CD4-positive, alpha-beta T cell treated with Interleukin-6 at 100 ng/mL for 8 hours (primary cell): ENCODE measurements around the gene DAAM1.

Source experiments
- DNase-seq: peaks from one replicate; pipeline ENCODE4 v3.0.0-alpha.2; 2020; ENCODE audit warnings: mixed read lengths, low spot score

The DAAM1 gene

GRCh38 chr14:59254911-59255545 is 66.6 kb downstream of the DAAM1 start:
- no peak for DNase-seq

DNA sequence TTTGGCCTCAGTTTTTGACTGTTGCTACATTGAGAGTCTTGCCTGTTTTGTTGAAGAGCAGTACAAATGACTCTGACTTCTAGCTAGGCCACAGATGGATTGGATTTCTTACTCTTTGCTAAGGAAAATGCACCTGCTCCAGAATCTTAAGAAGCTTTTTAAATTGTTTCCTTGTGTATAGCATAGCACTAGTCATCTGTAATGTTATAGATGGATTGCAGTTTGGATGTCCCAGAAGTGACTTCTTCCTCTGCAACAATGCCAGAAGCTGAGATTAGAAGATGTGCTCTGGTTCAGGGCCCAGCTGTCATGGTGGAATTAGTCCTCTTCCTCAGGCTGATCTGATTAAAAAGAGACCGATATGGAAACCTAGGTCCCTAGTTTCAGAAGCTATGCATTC is 67.9 kb downstream of the DAAM1 start:
- DNase-seq = no peak

GRCh38 chr14:59261334-59261733 is 72.9 kb downstream of the DAAM1 start:
- DNase-seq = no peak

DNA sequence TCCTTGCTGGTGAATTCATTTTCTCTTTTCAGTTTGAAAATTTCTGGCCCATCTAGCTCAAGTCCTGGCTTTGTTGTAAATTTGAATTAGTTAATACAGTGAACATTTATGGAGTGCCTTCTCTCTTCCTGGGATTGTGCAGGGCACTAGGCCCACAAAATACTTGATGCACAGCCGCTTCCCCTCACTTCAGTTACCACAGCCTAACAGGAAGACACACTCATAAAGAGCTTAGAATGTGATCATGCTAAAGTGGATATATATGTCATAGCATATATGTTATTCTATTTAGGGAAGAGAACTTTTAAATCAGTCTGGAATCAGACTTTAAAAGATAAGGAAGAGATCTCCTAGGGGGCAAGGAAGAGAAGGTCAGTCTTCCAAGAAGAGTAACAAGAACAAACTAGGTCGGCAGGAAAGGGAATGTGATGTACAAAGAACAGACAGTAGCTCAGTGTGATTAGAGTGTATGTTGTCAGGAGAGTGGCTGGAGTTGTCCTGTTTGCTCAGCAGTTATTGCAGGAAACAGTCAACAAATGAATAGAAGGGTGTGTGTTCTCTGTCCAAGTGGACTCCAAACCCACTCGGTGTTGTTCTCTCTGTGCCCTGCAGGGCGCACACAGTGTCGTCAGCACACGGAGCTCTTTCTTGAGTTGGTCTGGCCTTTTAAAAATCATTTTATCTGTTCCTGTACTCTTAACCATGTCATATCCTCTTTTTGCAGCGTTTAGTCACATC is 74.4 kb downstream of the DAAM1 start:
- no peak for DNase-seq

DNA sequence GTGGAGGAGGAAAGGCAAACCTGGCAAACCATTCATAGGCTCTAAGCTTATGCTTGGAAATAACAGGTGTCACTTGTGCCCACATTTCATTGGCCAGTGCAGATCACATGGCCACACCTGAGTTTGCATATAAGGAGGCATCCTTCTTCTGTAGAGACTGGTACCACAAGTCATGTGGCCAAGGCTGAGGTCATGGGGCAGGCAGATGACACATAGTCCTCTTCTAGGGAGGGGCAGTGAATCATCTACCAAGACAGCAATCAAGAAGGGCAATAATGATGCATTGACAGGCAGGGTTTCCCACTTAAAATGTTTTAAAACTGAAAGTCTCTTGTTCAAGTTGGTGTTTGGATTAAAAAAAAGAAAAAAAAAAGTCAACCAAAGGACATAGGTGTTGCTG is 77.3 kb downstream of the DAAM1 start:
- no peak for DNase-seq

- DNase-seq = no peak
These were observed 78.6 kb downstream of the DAAM1 start for GRCh38 chr14:59267046-59267445.

DNA sequence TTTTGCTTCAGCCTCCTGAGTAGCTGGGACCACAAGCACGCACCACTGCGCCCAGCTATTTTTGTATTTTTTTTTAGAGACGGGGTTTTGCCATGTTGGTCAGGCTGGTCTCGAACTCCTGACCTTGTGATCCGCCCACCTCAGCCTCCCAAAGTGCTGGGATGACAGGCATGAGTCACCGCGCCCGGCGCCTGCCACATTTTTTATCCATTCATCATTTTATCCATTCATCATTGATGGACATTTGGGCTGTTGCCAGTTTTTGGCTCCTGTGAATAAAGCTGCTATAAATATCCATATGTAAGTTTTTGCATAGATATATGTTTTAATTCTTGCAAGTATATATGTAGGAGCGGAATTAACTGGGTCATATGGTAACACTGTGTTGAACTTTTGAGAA is 79.5 kb downstream of the DAAM1 start:
- DNase-seq = no peak

DNA sequence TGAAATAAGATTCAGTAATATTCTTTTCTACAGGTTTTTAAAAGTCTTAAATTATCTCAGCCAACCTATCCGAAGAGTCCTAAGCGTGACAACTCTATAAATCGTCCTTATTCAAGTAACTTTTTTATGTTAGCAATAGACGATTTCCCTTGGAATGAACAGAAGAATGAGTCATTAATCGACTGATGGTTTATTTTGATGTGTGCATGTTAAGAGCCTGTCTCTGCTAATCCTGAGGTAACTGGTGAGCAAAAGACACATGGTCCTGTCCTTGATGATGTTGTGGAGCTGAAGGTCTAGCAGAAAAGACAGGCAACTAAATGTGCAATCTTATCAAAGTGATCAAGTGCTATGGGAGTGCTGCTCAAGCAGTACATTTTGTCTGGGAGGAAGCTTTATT is 80.4 kb downstream of the DAAM1 start:
- DNase-seq = no peak

GRCh38 chr14:59269466-59269865 is 81.0 kb downstream of the DAAM1 start:
- no peak for DNase-seq

DNA sequence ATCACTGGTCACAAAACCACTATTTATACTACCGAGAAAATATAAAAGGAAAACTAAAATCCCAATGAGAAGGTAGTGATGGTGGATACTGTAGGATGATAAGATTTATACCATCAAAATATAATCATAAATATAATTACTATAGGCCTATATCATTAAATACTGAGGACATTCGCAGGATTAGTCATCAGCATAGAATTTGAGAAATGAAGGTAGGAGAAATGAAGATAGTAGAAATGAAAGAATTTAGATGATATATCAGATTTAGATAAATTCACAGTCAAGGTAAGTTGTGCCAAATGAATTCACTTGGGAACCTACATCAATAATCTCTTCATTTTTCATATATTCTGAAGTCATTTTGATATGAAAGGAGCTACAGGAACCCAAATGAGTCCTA is 82.8 kb downstream of the DAAM1 start:
- DNase-seq = no peak

DNA sequence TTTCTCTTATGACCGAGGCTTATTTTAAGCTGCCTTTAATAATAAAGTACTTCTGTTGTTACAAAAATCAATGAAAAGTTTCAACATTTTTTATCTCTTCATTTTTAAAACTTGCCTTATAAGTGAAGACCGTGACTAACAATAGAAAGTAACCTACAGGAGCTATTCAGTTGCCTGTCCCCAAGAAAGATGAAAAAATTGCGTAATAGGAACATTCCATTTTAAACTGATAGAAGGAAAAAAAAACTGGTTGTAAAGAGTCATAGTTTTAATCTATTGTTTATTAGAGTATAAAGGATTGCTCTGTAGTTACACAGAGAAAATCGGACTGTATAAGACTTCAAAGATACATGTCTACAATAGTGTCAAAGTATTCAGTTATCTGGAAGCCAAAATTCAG is 83.3 kb downstream of the DAAM1 start:
- no peak for DNase-seq

DNA sequence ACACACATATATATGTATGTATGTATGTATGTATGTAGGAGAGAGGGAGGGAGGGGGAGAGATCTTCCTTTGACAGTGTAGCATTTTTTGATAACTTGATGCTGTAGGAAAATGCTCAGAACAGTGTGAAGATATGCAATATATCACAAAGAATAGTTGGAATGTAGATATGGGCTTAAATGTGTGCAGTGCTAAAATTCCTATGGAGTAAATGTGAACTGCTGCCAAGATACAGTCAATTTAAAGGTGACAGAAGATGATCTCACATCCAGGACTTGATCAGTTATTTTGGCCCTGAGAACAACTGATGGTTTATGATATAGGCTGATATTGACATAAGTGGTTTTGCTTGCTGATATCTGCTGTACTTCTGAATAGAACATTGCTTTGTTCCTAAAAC is 84.2 kb downstream of the DAAM1 start:
- no peak for DNase-seq

DNA sequence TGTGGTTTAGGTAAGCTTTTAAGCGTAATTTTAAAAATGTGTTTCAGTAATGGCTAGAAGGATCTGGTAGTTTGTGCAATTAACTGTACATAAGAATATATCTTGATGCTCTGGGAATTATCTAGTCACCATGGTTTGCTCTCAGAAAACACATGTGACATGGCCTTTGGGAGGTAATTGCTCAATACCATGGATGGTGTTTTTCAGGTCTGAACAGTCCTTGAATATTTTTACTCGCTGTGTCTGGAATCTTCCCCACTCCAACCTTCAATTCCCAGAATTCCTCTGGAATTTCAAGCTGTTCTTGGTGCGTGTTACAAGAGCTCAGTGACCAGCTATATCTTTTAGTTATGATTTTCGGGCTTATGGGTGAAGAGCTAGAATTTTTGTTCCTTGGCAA is 85.3 kb downstream of the DAAM1 start:
- no peak for DNase-seq

GRCh38 chr14:59274991-59275391 is 86.5 kb downstream of the DAAM1 start:
- DNase-seq = no peak

DNA sequence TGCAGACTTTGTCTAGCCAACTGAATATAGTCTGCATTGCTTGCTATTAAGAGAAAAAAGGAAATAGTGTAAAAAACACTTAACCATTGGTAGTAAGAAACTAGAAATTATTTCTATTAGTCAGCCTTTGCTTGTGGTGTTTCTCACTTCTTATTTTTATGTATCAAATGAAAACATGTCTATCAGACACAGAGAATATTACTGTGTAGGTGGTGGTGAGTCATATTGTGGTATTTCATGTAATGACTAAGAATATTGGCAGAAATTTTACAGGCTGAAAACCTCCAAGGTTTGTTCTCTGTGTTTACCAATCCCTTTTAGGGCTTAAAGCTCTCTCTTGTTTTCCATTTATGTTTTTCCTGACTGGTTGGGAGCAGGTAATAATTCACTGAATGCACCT is 87.2 kb downstream of the DAAM1 start:
- DNase-seq = peak; percentile 13

DNA sequence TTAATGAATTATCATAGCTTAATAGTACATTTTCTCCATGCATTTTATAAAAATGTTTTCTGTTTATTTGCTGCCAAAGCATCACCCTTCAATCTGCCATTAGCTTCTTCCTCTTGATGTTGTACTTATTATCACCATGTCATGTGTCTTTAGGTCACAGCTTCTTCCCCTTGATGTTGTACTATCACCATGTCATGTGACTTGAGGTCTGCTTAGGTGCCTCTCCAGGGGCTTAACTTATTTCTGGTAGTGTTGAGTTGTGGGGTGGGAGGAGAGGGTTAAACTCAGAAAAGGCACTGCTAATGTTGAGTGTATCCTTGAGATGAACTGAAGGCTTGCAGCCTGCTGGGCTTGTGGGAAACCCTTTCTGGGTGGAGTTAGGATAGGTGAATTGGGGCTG is 87.8 kb downstream of the DAAM1 start:
- no peak for DNase-seq

- no peak for DNase-seq
These were observed 89.2 kb downstream of the DAAM1 start for GRCh38 chr14:59277659-59278058.

GRCh38 chr14:59278111-59278510 is 89.6 kb downstream of the DAAM1 start:
- DNase-seq = no peak

GRCh38 chr14:59280961-59281360 is 92.5 kb downstream of the DAAM1 start:
- DNase-seq = no peak

DNA sequence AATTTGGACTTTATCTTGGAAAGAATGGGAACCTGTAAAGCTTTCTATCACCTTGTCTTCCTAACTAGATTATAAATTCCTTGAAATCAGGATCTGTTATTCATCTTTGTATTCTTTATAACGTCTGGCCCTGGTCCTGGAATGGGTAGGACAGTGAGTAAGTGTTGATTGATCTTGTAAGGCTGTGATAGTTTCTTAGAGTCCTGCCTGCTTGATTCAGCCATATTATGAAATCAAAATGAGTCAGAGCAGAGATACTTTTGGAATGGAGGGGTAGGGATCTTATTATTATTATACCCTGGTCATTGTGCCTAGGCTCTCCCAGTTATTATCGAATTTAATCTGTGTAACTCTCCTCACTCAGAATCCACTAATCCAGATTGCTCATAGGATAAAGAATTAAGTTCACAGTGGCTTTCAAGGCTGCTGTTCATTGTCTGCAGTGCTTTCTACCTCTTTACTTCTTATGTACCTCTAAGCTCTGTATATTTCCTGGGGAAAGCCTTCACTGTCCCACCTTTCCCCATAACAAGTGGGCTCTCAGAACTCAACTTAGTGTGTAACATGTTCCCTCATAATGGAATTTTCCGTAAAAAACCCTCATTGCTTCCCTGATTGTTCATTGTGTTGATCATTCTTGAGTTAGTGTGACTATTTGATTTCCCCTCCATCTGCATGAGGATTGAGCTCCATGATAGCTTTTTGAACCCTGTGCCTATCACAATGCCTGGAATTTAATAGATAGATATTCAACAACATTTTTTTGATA is 93.3 kb downstream of the DAAM1 start:
- DNase-seq = no peak

DNA sequence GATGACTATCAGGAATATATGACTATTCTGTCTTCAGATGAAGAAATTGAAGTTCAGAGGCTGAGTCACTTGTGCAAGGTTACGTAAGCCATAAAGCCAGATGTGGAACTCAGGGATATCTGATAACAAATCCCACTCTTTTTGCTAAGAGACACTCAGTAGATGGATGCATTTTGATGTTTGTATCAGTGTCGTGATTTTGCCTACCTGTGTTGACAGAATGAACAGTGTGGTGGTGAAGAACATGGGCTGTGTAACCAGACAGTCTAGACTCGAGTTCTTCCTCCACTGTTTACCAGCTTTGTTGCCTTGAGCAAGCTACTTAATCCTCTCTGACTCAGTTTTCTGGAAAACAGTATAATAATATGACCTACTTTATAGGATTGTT is 93.9 kb downstream of the DAAM1 start:
- no peak for DNase-seq

DNA sequence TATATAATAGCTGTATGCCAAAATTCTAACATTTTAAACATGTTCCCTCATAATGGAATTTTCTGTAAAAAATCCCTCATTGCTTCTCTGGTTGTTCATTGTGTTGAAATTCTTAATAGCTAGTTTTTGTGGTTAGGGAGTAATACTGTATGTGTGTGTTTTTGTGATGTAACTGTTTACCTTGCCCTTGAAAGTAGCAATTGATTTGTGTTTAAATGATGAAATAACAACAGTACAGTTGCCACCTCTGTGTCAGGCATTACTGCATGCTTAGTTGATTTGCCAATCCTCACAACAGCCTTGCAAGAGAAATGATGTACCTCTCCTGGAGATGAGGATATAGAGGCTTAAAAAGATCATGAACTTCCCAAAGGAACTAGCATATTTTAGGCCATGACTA is 94.9 kb downstream of the DAAM1 start:
- no peak for DNase-seq

- DNase-seq = no peak
These were observed 95.6 kb downstream of the DAAM1 start for GRCh38 chr14:59284059-59284458.
